ENCODE data around the gene PDZRN3. TPM values are rescaled to one million over a fixed set of nuclear protein-coding genes. Genes with fewer than 3 reads are reported as not detected.

Gene PDZRN3
- total RNA-seq, 3 donors from 2014 or later, result 0.13 to 0.23 (median 0.22) TPM

DNA sequence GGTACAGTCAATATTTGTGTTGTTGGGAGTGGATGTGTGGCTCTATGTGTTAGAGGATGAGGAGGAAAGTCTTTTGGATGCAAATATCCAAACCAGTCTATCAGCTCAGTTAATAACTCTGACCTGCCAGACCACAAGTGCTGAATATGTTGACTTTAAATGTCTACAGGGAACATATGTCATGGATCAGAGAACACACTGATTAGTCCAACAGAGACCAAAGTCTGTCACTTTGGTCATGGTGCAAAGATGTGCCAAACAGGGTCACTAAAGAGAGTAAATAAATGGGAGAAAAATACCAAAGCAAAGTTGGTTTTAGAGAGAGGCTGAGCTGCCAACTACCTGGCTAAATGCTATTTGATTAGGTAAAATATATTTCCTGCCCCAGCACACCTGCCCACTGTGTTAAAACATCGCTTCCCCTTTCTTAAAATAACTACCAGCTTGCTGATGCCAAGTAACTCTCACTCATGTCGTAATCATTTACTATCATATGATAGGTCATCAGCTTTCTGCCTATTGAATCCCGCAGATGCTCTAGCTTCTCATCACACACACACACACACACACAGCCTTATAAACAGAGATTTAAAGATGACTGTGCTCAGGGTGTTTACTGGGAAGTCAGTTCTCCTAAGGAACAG, 173.3 kb downstream of the PDZRN3 start:
- ATAC-seq (no peak), DNase-seq (no peak)
- Mint-ChIP-seq H3K36me3 (ENCODE audit: insufficient read depth) (no peaks in the 10 kb centered on the region), H3K9me3 (no peaks in the 10 kb centered on the region), H3K4me1 (ENCODE audit: low read depth) (no peaks in the 10 kb centered on the region), H3K27me3 (ENCODE audit: low read depth) (no peaks in the 10 kb centered on the region), H3K4me3 (no peak overlapping the region)

DNA sequence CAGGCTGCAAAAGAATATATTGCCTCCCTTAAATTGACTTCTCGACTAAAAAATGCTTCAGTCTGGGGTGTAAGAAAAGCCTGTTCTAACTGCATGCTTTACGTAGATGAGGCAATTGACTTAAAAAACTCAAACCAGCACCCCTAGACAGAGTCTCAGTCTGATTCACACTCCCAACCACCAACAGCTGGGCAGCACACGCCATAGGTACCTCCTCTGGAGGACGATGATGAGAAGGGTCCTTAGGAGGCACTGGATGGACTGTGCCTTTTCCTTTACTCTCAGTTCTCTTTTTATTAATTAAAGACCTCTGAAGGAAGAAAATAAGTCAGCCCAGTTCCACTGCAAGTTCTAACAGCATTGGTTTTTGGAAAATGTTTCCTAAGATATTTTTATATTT, 175.0 kb downstream of the PDZRN3 start:
- Mint-ChIP-seq H3K4me3 (no peak overlapping the region), H3K9me3 (no peaks in the 10 kb centered on the region), H3K4me1 (ENCODE audit: low read depth) (no peaks in the 10 kb centered on the region), H3K27me3 (ENCODE audit: low read depth) (no peaks in the 10 kb centered on the region), H3K36me3 (ENCODE audit: insufficient read depth) (no peaks in the 10 kb centered on the region)
- ATAC-seq (no peak), DNase-seq (no peak)

DNA sequence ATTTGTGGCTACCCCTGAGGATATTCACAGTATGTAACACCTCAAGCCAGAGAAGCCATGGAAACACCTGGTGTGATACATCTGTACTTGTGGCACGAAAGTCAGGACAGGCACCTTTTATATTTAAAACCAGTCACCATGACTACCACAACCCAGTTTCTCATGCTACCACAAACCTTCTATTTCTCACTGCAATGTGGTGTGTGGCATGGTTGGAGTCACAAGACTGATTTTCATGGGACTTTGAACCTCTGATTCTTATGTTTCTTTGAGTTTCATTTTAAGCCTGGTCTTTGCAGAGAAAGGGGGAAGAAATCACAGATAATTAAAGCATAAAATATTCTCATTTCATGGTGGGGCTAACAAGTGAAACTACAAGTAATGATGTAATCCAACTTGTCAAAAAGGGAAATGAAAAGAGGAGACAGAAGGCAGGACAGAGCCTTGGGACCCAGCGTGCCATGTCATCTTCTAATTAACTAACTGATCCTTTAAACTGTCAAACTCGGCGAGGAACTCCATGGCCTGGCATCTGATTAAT, 175.9 kb downstream of the PDZRN3 start:
- Mint-ChIP-seq H3K4me3 (no peak overlapping the region), H3K27me3 (ENCODE audit: low read depth) (no peaks in the 10 kb centered on the region), H3K36me3 (ENCODE audit: insufficient read depth) (no peaks in the 10 kb centered on the region), H3K4me1 (ENCODE audit: low read depth) (no peaks in the 10 kb centered on the region), H3K9me3 (no peaks in the 10 kb centered on the region)
- DNase-seq, result no peak
- ATAC-seq, result no peak

DNA sequence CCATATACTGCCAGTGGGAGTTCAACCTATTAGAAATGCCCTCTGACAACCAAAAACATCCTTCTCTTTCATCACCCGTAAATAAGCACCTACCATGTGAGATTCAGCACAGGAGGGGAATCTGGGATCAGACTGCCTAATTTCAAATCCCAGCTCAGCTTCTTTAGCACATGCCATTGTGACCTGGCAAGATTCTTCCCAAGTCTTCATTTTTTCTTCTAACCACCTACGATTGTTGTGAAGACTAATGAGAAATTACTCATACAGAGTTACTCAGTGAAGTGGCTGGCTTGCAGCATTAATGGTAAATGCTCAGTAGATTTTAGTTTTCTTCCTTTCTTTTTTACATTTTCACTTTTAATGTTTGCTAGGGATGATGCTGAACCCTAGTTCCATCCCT, 176.7 kb downstream of the PDZRN3 start:
- no peak for ATAC-seq
- H3K9me3 Mint-ChIP-seq, result no peaks in the 10 kb centered on the region

DNA sequence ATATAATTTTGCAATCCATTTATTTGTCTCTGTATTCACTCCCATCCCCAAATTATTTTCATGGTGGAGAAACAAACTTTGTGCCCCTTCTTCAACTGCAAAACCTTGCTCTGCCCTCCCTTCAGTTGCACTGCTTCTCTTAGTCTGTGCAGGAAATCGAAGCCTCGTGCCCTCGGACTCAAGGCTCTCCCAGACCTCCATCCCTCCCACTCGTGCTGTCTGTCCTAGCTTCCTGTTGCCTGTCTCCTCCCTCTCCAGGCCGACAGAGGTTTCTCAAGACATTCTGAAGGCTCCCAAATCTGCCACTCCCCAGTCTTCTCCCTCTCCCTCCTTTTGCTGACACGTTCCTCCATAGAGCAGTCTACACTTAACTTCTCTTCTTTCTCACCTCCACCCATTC, 177.6 kb downstream of the PDZRN3 start:
- H3K27me3 Mint-ChIP-seq (ENCODE audit: low read depth), result no peaks in the 10 kb centered on the region
- no peak overlapping the region for H3K4me3 Mint-ChIP-seq
- no peak for ATAC-seq
- DNase-seq, result no peak
- H3K9me3 Mint-ChIP-seq, result no peaks in the 10 kb centered on the region
- no peaks in the 10 kb centered on the region for H3K36me3 Mint-ChIP-seq (ENCODE audit: insufficient read depth)
- no peaks in the 10 kb centered on the region for H3K4me1 Mint-ChIP-seq (ENCODE audit: low read depth)

More for the DNA sequence above, 176.7 kb downstream of the PDZRN3 start:
- H3K27me3 Mint-ChIP-seq (ENCODE audit: low read depth), result no peaks in the 10 kb centered on the region
- no peak overlapping the region for H3K4me3 Mint-ChIP-seq
- DNase-seq, result no peak
- H3K36me3 Mint-ChIP-seq (ENCODE audit: insufficient read depth), result no peaks in the 10 kb centered on the region
- H3K4me1 Mint-ChIP-seq (ENCODE audit: low read depth), result no peaks in the 10 kb centered on the region

DNA sequence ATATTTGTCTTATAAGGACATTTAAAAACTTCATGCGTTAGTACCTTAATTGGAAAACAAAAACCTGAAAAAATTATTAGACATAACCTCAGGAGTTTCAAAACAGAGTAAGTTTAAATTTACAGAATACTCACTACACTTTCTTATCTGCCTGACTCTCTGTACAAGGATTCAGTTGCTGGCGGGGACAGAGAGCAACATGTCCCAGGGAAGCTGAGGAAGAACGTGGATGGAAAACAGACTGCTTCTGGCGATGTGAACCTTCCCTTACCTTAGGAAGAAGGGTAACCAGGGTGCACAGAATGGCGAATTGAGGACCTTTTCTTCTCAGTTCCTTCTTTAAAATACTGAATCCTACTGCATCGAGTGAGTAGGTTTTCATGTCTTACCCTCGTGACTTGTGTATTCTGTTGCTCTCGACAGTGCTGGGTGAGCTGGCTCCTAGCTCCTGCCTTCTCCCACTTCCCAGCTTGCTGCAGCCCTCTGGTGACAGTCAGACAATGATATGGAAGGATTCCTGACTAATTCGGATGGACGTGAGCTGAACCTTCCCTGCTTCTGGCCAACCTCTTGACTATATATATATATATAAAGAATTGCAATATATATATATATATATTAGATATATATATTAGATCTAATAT, 178.2 kb downstream of the PDZRN3 start:
- Mint-ChIP-seq H3K27me3 (ENCODE audit: low read depth) (no peaks in the 10 kb centered on the region), H3K4me1 (ENCODE audit: low read depth) (no peaks in the 10 kb centered on the region), H3K9me3 (no peaks in the 10 kb centered on the region), H3K36me3 (ENCODE audit: insufficient read depth) (no peaks in the 10 kb centered on the region), H3K4me3 (no peak overlapping the region)
- ATAC-seq (no peak), DNase-seq (no peak)

DNA sequence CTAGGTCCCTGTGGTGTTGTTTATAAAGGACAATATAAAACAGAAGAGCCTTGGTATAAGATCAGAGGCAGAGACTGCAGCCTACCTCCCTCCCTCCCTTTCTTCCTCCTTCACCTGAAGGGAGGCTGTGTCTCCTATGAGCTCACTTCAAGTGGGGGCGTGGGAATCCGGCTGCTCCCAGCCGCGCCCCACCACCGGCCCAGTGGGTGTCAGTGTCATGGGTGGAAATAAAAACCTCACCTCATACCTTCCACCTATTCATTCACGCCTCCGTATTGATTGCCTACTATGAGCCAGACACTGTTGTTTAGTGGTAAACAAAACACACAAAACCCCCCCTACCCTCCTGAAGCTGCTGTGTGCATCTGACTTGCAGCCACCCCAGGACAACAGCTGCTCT, 181.9 kb downstream of the PDZRN3 start:
- Mint-ChIP-seq H3K36me3 (ENCODE audit: insufficient read depth) (no peaks in the 10 kb centered on the region), H3K4me1 (ENCODE audit: low read depth) (no peaks in the 10 kb centered on the region), H3K27me3 (ENCODE audit: low read depth) (no peaks in the 10 kb centered on the region), H3K9me3 (no peaks in the 10 kb centered on the region), H3K4me3 (no peak overlapping the region)
- DNase-seq (no peak), ATAC-seq (no peak)

DNA sequence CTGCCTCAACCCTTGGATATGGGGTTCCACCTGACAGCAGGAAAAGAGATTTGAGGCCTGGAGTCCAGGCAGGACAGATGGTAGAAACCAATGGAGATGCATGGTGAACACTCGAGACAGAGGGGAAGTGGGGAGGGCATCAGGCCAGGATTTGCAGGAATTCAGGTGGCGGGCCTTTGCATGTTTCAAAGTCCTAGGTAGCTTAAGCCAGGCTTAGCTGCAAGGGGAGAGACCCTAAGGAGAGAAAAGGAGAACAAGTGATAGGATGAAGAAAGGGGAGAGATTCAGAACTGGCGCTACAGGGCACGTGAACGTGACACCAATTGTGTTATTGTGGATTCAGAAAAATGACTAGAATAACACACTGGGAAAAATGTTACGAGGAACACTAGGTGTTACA, 182.6 kb downstream of the PDZRN3 start:
- ATAC-seq (no peak), DNase-seq (no peak)
- Mint-ChIP-seq H3K4me3 (no peak overlapping the region), H3K9me3 (no peaks in the 10 kb centered on the region), H3K27me3 (ENCODE audit: low read depth) (no peaks in the 10 kb centered on the region), H3K36me3 (ENCODE audit: insufficient read depth) (no peaks in the 10 kb centered on the region), H3K4me1 (ENCODE audit: low read depth) (no peaks in the 10 kb centered on the region)

DNA sequence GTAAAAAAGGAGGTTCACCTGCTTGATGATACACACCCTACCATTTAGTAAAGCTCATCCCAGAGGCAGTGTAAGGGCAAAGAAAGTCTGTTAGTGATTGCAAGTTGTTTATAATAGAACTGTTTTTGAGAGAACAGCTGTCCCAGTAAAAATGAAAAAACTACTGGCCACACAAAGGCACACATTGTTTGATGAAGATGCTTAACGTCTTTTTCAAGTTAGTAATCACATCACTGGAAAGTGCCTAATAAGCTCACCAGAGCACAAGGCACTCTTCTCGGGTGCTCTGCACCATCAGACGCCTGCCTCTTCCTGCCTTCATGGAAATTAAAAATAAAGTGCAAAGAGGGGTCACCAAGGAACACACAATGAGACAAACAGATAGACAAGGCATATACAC, 186.9 kb downstream of the PDZRN3 start:
- Mint-ChIP-seq H3K4me3 (no peak overlapping the region), H3K36me3 (ENCODE audit: insufficient read depth) (no peaks in the 10 kb centered on the region), H3K4me1 (ENCODE audit: low read depth) (no peaks in the 10 kb centered on the region), H3K27me3 (ENCODE audit: low read depth) (no peaks in the 10 kb centered on the region), H3K9me3 (no peaks in the 10 kb centered on the region)
- ATAC-seq (no peak), DNase-seq (no peak)

DNA sequence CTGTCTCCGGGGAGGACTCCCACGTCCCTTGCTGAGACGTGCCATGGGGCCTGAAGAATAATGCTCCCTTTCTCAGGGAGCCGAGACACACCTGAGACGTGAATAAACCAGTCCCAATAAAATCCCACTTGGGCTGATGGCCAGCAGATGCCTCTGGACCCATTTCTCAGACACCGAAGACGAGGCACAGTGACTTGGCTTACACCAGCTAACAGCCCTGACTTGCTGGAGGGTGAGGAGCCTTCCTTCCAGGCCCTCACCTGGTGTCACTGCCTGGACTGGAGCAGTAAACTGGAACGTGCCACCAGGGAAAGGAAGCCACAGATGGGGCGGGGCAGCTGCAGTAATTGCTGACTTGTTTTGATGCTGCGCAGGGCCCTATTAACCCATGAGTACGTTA, 189.7 kb downstream of the PDZRN3 start:
- Mint-ChIP-seq H3K4me3 (no peak overlapping the region), H3K36me3 (ENCODE audit: insufficient read depth) (no peaks in the 10 kb centered on the region), H3K4me1 (ENCODE audit: low read depth) (no peaks in the 10 kb centered on the region), H3K9me3 (no peaks in the 10 kb centered on the region), H3K27me3 (ENCODE audit: low read depth) (no peaks in the 10 kb centered on the region)
- no peak for DNase-seq
- ATAC-seq, result no peak

DNA sequence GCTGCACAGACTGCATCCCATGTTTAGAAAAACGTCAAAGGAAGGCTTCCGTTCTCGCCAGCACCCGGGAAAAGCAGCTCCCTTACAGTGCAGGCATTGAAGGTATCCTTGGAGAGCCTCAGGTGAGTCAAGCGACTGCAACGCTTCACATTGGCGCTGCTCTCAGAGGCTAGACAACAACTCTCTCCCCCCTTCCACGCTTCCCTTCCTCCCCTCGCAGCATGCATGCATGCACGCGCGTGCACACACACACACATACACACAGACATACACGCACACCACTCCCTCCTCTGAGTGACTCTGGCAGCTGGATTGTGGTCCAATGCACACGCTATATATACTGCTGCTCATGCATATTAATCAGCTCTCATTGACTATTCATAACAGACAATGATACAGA, 191.1 kb downstream of the PDZRN3 start:
- Mint-ChIP-seq H3K4me1 (ENCODE audit: low read depth) (no peaks in the 10 kb centered on the region), H3K9me3 (no peaks in the 10 kb centered on the region), H3K36me3 (ENCODE audit: insufficient read depth) (no peaks in the 10 kb centered on the region), H3K4me3 (no peak overlapping the region), H3K27me3 (ENCODE audit: low read depth) (no peaks in the 10 kb centered on the region)
- DNase-seq (no peak), ATAC-seq (no peak)

DNA sequence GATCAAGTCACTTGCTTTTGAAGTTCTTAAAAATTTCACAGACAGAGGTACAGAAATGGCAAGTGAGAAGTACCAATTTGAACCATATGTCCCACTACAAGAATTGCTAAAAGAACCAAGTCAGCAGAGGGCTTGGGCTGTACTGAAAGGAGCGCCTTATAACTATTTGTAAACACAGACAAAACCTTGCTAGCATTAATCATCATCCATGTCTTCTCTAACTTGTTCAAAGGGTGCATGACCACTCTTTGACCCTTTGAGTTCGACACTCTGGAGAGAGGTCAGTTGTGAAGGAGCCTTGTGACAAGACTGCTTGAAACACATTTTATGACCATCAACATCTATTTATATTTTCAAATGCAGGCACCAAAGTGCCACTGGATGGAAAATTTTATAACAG, 191.7 kb downstream of the PDZRN3 start:
- no peak for DNase-seq
- Mint-ChIP-seq H3K4me3 (no peak overlapping the region), H3K9me3 (no peaks in the 10 kb centered on the region), H3K4me1 (ENCODE audit: low read depth) (no peaks in the 10 kb centered on the region), H3K27me3 (ENCODE audit: low read depth) (no peaks in the 10 kb centered on the region), H3K36me3 (ENCODE audit: insufficient read depth) (no peaks in the 10 kb centered on the region)
- ATAC-seq, result no peak

DNA sequence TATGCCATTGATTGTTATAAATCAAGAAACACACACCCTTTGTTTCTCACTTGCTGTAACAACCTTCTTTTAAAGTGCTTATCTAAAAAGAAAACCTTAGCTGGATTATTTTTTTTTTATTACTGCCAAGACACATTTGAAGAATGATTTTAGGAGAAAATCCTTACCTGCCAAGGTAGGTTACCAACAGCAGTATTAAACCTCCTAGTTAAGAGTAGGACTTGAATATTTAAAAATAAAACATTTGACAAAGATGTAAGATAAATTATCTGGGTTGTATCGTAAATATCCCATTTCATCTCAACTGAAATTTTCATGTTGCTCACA, 192.1 kb downstream of the PDZRN3 start:
- no peaks in the 10 kb centered on the region for H3K4me1 Mint-ChIP-seq (ENCODE audit: low read depth)
- no peaks in the 10 kb centered on the region for H3K27me3 Mint-ChIP-seq (ENCODE audit: low read depth)
- H3K4me3 Mint-ChIP-seq, result no peak overlapping the region
- DNase-seq (no peak), ATAC-seq (no peak)
- H3K9me3 Mint-ChIP-seq, result no peaks in the 10 kb centered on the region
- no peaks in the 10 kb centered on the region for H3K36me3 Mint-ChIP-seq (ENCODE audit: insufficient read depth)

DNA sequence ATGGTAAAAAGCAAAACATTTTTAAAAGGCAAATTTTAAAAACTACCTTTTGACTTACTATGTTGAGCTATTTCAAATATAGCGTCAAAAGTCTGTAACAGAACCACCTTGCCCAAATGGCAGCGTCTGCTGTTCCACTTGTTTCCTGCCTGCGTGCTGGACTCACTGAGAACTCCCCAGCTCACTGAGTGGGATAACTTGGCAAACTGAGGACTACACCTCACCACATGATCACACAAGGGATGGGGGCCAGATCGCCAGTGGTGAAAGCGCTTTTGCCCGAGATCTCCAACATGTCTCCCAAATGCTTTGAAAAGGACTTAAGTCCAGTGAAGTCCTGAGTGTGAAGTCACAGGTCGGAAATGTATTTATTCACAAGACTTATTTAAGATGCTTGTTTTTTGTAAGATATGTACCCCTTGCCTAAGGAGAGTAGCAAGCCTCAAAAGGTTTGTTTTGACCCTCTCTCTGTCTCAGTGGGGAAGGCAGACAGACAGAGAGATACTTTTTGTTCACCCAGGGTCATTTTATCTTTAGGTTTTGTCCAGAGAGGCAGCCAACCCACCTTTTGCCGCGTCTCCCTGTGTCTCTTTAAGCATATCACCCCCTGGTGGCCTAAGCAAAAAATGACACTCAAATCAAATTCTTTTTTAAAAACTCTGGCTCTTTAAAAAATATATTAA, 192.6 kb downstream of the PDZRN3 start:
- H3K4me3 Mint-ChIP-seq, result no peak overlapping the region
- no peaks in the 10 kb centered on the region for H3K4me1 Mint-ChIP-seq (ENCODE audit: low read depth)
- no peaks in the 10 kb centered on the region for H3K9me3 Mint-ChIP-seq
- no peak for DNase-seq
- no peaks in the 10 kb centered on the region for H3K27me3 Mint-ChIP-seq (ENCODE audit: low read depth)
- ATAC-seq, result no peak
- no peaks in the 10 kb centered on the region for H3K36me3 Mint-ChIP-seq (ENCODE audit: insufficient read depth)
